HG02973 (cell line): ENCODE measurements around the gene PRDM1.

Experiments
- ATAC-seq: cut with Tn5 transposase; IDR thresholded peaks from one replicate; pipeline ENCODE4 v1.9.1; 2021; ENCODE audit warnings: moderate library complexity; ENCODE audit not compliant: unreplicated experiment

Gene PRDM1

GRCh38 chr6:106085984-106086813, at the start of gene PRDM1:
TSS of gene PRDM1 (plus strand) at chr6:106086336. CDS start at chr6:106086554, 218 bp downstream.
- peak; percentile 74 for ATAC-seq

DNA sequence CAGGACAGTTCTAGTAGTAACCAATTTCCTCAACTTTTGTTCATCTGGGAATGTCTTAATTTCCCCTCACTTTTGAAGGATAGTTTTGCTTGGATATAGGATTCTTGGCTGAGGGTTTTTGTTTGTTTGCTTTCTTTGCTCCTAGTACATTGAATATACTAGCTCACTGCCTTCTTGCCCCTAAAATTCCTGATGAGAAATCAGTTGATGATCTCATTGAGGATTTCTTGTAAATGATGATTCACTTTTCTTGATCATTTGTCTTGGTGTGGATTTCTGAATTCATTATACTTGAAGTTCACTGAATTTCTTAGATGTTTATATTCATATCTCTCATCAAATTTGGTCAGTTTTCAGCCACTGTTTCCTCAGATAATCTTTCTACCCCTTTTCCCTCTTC, 49.1 kb upstream of the PRDM1 start:
- ATAC-seq, result no peak

DNA sequence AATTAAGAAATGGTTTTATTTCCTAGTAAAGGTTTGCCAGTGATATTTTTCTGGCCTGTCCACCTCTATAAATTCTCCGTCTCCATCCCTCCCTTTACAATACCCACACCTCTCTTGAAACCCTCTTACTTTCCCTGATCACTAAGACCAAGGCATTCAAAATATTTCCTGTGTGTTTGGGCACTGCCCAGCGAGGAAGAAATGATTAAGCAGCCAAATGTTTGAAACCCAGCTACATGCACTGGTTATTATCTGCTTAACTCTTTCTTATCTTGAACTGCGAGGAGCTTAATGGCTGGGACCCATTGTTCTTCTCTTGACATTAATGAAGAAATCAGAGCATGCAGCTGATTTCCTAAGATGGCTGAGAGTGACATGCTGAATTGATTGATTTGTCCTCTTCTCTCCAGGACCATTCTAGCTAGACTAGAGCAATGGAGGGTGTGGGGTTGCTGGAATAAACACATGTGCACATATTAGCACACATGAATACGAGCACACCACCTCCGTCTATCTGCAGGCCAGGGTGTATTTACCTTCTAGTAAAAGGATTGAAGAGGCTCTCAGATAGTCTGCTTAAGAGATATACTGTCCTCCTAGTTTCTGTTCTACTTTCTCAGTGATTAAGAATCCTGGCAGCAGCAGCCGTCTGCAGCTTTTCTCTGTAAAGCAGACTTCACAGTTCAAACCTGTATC, 46.1 kb upstream of the PRDM1 start:
- ATAC-seq, result no peak

DNA sequence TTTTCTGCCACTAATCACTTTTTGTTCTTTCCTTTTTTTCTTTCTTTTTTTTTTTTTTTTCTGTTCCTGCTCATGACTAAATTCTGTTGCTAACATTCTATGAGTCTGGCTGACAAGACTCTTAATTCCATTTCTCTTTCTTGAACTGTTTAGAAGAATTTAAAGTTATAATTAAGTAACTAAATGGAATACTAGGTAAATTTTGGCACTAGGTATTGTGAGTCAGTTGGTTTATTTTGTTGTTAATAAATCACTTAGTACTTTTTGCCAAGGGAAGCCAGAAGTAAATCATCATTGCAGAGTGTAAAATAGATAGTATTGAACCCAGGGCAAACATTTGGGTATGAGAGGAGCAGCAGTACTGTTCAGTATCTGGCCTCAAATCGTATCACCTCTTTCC, 42.0 kb upstream of the PRDM1 start:
- no peak for ATAC-seq

GRCh38 chr6:106045077-106045476, 41.1 kb upstream of the PRDM1 start:
- ATAC-seq, result no peak

GRCh38 chr6:106046116-106046853, 39.9 kb upstream of the PRDM1 start:
- no peak for ATAC-seq

- ATAC-seq, result no peak
Measured at GRCh38 chr6:106046854-106047200, 39.3 kb upstream of the PRDM1 start.

DNA sequence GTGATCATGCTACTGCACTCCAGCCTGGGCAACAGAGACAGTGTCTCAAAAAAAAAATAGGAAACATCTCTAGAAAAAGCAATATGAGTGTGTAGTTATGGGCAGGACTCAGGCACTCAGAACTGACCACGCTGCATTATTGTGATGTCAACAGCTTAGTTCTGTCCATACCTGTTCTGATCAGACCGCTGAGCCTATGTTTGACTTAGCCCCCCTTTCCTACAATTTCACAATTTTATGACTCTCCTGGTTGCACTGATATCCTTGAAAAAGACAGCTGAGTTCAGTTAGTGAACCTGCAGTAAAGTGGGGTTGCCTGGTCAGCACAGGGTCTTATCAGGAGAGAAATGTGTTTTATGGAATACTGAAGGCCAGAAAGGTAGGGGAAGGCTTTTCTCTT, 37.8 kb upstream of the PRDM1 start:
- ATAC-seq, result no peak

GRCh38 chr6:106050538-106050937, 35.6 kb upstream of the PRDM1 start:
- ATAC-seq, result no peak

DNA sequence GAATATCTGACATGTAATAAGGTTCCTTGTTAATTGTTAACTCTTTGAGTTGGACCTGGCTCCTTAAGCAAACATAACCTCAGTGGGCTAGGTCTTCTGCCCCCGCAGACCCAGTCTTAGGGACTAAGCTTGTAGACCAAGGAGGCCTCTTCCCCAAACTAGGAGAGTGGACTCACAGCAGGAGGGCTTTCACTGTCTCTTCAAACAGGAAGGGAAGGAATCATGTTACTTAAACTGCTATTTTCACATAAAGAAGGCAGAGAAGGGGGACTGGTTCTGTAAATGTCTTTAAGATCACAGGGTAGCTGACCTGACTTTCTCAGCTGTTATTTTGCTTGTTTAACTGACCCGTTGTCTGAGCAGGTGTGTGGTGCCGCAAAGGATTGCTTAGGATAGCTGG, 34.9 kb upstream of the PRDM1 start:
- ATAC-seq, result no peak

GRCh38 chr6:106053484-106054205, 32.5 kb upstream of the PRDM1 start:
- no peak for ATAC-seq

- no peak for ATAC-seq
Measured at GRCh38 chr6:106055489-106055888, 30.6 kb upstream of the PRDM1 start.

- no peak for ATAC-seq
Measured at GRCh38 chr6:106056060-106056745, 29.9 kb upstream of the PRDM1 start.

DNA sequence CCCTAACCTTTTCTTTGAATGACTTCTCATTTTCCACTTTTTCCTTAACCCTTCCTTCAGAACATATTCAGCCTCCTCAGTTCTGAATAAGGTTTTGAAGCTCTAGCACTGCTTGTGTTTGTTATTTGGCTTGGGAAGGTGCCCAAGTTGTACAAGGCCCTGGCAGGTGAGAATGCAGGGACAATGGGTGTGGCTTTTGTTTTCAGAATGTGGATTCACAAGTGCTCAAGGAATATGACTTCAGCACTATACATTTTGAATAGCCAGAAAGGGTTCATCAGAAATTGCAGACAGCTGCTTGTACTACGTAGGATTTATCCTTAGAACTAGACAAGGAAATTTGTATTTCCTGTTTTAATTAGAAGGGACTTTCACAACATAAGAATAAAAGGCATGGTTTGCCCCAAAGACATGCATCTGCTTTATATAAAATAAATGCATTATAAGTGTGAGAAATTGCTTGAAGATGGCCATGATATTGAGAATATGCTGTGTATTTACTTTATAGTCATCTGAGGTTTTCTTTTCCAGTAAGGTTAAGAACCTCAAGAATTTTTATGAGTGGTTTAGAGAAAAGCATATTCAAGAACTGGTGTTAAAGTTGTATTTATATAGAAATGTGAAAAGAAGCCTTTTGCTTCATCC, 29.3 kb upstream of the PRDM1 start:
- ATAC-seq, result no peak

DNA sequence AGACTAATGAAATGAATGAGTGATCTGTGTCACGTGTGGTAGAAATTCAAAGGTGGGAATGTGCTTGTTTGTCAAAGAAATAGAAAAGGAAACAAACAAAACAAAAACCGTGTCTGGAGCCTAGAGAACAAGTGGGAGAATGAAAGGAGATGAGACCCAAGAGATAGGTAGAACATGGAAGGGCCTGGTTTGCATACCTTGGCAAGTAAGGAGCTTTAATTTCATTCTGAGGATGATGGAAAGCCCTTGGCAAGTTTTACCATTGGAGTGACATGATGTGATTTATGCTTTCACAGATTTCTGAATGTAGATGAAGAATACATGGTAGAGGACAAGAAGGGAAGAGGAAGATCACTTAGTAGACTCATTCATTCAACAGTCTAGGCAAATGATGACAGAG, 26.8 kb upstream of the PRDM1 start:
- no peak for ATAC-seq

DNA sequence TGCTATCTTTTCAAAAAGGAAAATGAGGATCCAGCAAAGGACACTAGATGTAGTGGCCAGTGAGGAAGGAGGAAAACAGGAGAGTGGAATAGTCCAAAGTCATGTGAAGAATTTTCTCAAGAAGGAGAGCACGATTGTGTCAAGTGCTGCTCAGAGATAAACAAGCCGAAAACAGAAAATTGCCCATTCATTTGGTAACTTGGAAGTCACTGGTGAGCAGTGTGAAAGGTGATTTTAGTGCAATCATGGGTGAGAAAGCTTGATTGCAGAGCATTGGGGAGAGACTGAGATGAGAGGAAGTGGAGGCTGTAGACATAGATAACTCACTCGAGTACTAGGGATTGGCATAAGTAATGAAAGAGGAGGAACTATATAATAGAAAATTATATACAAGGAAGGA, 26.0 kb upstream of the PRDM1 start:
- no peak for ATAC-seq

GRCh38 chr6:106063448-106063850, 22.7 kb upstream of the PRDM1 start:
- no peak for ATAC-seq

- ATAC-seq, result no peak
Measured at GRCh38 chr6:106064142-106064541, 22.0 kb upstream of the PRDM1 start.

GRCh38 chr6:106064756-106065155, 21.4 kb upstream of the PRDM1 start:
- ATAC-seq, result no peak

GRCh38 chr6:106066989-106067388, 19.1 kb upstream of the PRDM1 start:
- ATAC-seq, result no peak
